ENCODE measurements around the gene USP47. TPM values are rescaled to one million over a fixed set of nuclear protein-coding genes. Genes with fewer than 3 reads are reported as not detected.

The USP47 gene
- total RNA-seq = 10 to 100 TPM; 35.7 to 38.3 TPM

GRCh38 chr11:11841723-11842420 lies at the start of gene USP47:
TSS of gene USP47 (plus strand) at chr11:11841972. CDS start at chr11:11842186, 214 bp downstream.

GRCh38 chr11:12007769-12008737 lies 166.3 kb downstream of the USP47 start, which contains the start of gene DKK3:
TSS of gene DKK3 (minus strand) at chr11:12008626. CDS start at chr11:12008582, 44 bp downstream.

Other genes with a start within 250 kb of the USP47 start
- under 1 TPM; 0.88 to 0.99 TPM for gene GALNT18, start 220.0 kb upstream of the USP47 start, total RNA-seq
- not detected for gene DKK3, start 166.7 kb downstream of the USP47 start, total RNA-seq

Measured in activated naive CD4-positive, alpha-beta T cell treated with anti-CD3 and anti-CD28 coated beads, Interleukin-2, amount 10 ng/mL, durations not matched to agents 5 hours and 36 hours (primary cell).